Stimulated activated CD4-positive, alpha-beta T cell treated with anti-CD3 and anti-CD28 coated beads, TNF-alpha, amount 100 ng/mL, for 4 hours (primary cell): ENCODE data around the gene FZD1.
"Not testable (repeated sequence)": the region's sequence is repeated elsewhere in the genome, so short reads cannot be mapped to it uniquely, and the experiment has no call there.

Experiments used
- DNase-seq, 3 experiments: peaks; one replicate each; pipeline ENCODE4 v3.0.0-alpha.2; 2020; ENCODE audit warnings: low read depth in 3 of 3

The FZD1 gene

GRCh38 chr7:91297939-91298338, 33.7 kb downstream of the FZD1 start:
- no peak for DNase-seq

DNA sequence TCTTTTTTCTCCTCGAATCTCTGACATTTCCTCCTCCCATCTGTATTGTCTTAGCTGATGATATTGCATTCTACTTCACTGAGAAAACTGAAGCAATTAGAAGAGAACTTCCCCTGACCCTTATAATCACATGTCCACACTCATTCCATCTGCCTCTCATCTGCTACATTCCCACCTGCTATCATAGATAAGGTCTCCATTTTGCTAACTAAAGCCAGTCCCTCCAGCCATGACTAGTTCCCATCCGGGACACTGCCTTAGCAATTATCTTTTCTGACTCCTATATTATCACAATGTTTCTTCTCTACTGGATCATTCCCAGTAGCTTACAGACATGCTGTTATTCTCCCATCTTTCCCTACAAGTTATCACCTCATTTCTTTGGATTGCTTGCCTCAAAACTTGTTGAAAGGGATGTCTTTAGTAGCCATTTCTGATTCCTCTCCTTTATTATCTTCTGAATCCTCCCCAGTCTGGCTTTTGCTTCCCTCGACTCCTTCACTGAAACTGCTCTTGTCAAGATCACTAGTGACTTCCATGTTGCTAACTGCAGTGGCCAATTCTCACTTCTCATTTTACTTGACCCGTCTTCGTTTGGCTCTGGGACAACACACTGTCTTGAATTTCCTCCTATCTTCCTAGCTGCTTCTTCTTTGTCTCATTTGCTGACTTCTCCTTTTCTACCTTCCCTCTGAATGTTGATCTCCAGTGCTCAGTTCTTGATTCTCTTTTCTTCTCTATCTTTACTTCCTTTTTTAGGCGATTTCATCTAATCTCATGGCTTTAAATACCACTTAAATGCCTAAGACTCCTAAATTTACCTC, 35.9 kb downstream of the FZD1 start:
- no peak for DNase-seq

GRCh38 chr7:91302794-91303193, 38.6 kb downstream of the FZD1 start:
- DNase-seq, result no peak

DNA sequence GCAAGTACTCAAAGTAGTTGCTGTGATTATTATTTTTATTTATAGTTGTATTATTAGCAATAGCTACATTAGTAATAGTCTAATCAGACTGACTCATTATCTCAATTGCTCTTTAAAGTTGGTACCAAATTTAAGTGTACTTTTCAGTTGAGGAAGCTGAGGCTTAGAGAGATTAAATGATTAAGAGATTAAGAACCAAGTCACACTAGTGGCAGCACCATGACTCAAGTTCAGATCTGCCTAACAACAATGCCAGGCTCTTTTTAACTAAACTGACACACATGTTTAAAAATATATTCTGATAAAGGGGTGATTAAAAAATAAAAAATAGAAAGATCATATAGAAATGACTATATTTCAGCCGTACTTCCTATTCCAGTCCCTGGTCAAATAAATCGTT, 42.0 kb downstream of the FZD1 start:
- no peak for DNase-seq

- no peak for DNase-seq
Measured at GRCh38 chr7:91307467-91307866, 43.2 kb downstream of the FZD1 start.

GRCh38 chr7:91308191-91308590, 44.0 kb downstream of the FZD1 start:
- not testable (repeated sequence) for DNase-seq

DNA sequence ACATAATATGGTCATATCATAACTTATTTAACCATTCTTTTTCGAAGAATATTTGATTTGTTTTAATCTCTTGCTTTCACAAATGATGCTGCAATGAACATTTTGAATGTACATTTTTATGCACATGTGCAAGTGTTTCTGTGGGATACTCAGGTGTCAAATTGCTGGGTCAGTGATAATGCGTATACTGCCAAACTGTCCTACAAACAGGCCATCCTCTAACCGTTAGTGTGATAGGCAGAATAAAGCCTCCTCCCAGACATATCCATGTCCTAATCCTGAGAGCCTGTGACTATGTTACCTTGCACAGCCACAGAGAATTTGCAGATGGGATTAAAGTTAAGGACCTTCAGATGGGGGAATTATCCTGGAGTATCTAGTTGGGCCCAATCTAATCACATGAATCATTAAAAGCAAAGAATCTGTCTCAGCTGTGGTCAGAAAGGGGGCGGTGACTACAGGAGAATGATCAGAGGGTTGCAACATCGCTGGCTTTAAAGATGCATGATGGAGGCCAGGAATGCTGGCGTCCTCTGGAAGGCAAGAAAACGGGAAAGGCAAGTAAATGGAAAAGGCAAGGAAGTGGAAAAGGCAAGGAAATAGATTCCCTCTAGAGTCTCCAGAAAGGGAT, 46.7 kb downstream of the FZD1 start:
- no peak for DNase-seq

GRCh38 chr7:91311839-91312238, 47.6 kb downstream of the FZD1 start:
- no peak for DNase-seq

DNA sequence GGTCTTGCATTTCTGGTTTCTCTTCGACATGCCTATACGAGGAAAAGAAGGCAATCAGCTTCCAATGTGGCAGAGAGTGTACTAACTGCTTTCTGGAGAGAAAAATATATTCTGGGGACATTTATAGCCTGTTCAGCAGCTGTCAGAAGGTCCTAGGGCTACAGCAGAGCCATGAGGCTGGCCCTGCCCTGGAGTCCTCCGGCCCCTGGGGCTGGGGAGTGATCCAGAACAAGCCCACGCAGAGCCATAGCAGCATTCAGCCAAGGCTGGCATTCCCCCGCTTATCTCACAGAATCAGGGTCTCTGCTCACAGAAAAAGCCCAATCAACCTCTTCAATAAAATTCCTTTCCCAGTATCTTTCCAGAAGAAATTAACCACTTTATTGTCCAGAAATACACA, 48.9 kb downstream of the FZD1 start:
- no peak for DNase-seq

GRCh38 chr7:91314591-91315323, 50.5 kb downstream of the FZD1 start:
- no peak for DNase-seq

DNA sequence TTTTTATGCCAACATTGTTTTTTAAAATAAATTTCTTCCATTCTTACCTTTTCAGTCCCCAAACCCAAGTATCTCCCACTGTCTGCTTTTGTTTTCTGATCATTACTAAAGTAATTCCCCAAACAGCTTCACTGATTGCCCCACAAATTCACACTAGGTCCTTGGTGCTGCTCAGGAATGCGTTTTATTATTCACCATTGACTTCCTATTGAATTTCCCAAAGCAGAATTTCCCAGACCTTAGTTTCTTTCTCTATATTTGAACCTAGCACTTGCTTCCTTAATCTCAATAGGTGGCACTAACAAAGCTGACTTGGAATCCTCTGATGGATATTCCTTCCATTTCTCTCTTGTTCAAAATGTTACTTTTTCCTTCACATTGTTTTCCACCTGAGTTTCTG, 52.2 kb downstream of the FZD1 start:
- no peak for DNase-seq

- DNase-seq, result no peak
Measured at GRCh38 chr7:91319351-91319750, 55.1 kb downstream of the FZD1 start.

GRCh38 chr7:91320366-91321078, 56.3 kb downstream of the FZD1 start:
- DNase-seq, result no peak
